K562 (cell line): ENCODE measurements around the gene CRABP1. TPM values are rescaled to one million over a fixed set of nuclear protein-coding genes. Genes with fewer than 3 reads are reported as not detected.
A peak's percentile ranks its signal among the peaks of the same experiment; 100 is the strongest.

Experiments used
- BMI1 ChIP-seq: fragments of 150-350 bp; IDR thresholded peaks from 2 replicates; pipeline ENCODE4 v1.6.1; 2014; ENCODE audit warnings: low read length
- BRCA1 ChIP-seq, 2 experiments: fragments of 450-650 bp in 1 of 2; sonication (generic) in 1 of 2; formaldehyde crosslinking in 1 of 2; IDR thresholded peaks; 2 replicates each; pipeline versions ENCODE4 v1.5.0 to v1.6.1; 2017 to 2020; ENCODE audit warnings: mild to moderate bottlenecking in 1 of 2, missing genetic modification reagents in 1 of 2
- CBX3 ChIP-seq, 2 experiments: IDR thresholded peaks; 1 replicate in 1 of 2; 2 replicates in 1 of 2; pipeline ENCODE4 v1.6.1; 2012; ENCODE audit warnings: inconsistent platforms in 2 of 2, low read length in 2 of 2, borderline replicate concordance in 1 of 2, control low read depth in 1 of 2
- MTA3 ChIP-seq: fragments of 450-650 bp; formaldehyde crosslinking; IDR thresholded peaks from 2 replicates; pipeline ENCODE4 v1.6.1; 2017; ENCODE audit warnings: mild to moderate bottlenecking, borderline replicate concordance
- POLR2AphosphoS2 ChIP-seq: IDR thresholded peaks from 2 replicates; pipeline ENCODE4 v1.6.1; 2012; ENCODE audit warnings: low read length, improper control_type of control experiment
- THRAP3 ChIP-seq: fragments of 450-650 bp; IDR thresholded peaks from 2 replicates; pipeline ENCODE4 v1.6.1; 2016; ENCODE audit warnings: mild to moderate bottlenecking, inconsistent platforms, borderline replicate concordance
- ZBTB34 ChIP-seq: fragments of 250-450 bp; sonication (Bioruptor Pico); IDR thresholded peaks from 2 replicates; pipeline ENCODE4 v1.8.0; 2021; ENCODE audit warnings: mild to moderate bottlenecking, moderate library complexity
- ZBTB40 ChIP-seq, 2 experiments: fragments of 450-650 bp in 1 of 2; sonication (generic) in 1 of 2; formaldehyde crosslinking in 1 of 2; IDR thresholded peaks; 2 replicates each; pipeline versions ENCODE4 v1.7.1 to v1.9.0; 2016 to 2022; ENCODE audit warnings: inconsistent platforms in 1 of 2, mild to moderate bottlenecking in 1 of 2, missing genetic modification reagents in 1 of 2
- ZKSCAN1 ChIP-seq: fragments of 150-350 bp; IDR thresholded peaks from 2 replicates; pipeline ENCODE4 v1.6.1; 2016; ENCODE audit warnings: low read depth, low read length
- ZNF212 ChIP-seq: fragments of 450-650 bp; formaldehyde crosslinking; IDR thresholded peaks from 2 replicates; pipeline ENCODE4 v1.4.0; 2020; ENCODE audit warnings: mild to moderate bottlenecking
- ZNF282 ChIP-seq: sonication (generic); formaldehyde crosslinking; IDR thresholded peaks from 2 replicates; pipeline ENCODE4 v1.8.1; 2023; ENCODE audit warnings: missing genetic modification reagents
- ZNF445 ChIP-seq: fragments of 250-450 bp; sonication (Bioruptor Pico); IDR thresholded peaks from 2 replicates; pipeline ENCODE4 v1.4.0; 2020; ENCODE audit warnings: low read depth, mild to moderate bottlenecking, moderate library complexity
- polyA plus RNA-seq, 8 experiments: library from polyadenylated mRNA; depleted of rRNA in 4 of 8; stranded (reverse) in 5 of 8; unstranded in 3 of 8; fragments of >200 nt; fragmentation: Nextera tagmentation in 2 of 8; fragmentation: Illumina TruSeq in 1 of 8; extraction: Ambion mirVana in 2 of 8; extraction: Trizol in 1 of 8; gene quantifications; 2 replicates each; pipeline versions ENCODE4 v1.2.1 to v1.2.3, GENCODE V29; 2011 to 2014; ENCODE audit warnings: inconsistent platforms in 1 of 8, missing spikeins in 1 of 8
- total RNA-seq, 7 experiments: library from RNA; depleted of rRNA in 6 of 7; stranded (reverse); fragments of >200 nt in 6 of 7; fragmentation: Illumina TruSeq in 2 of 7; extraction: Trizol in 2 of 7; gene quantifications; 2 replicates each; pipeline versions ENCODE4 v1.2.1 to v1.2.3, GENCODE V29; 2011 to 2021; ENCODE audit warnings: low replicate concordance in 1 of 7

CRABP1 gene
- total and polyA plus RNA-seq, 9 of the 15 experiments (the other 6 are each of a cell fraction or from before 2014, with no cell fraction given) = 0.60 TPM; not detected in 8

- TF ChIP-seq ZBTB40 (IDR thresholded peaks at IDR 0.05) (peak; percentile 90), ZBTB40 (CRISPR knock-in tag; IDR thresholded peaks at IDR 0.05) (no peak), ZKSCAN1 (0 out of 2 replicates have a peak, but pooled peaks have one; percentile 15), POLR2AphosphoS2 (no peak), ZBTB34 (CRISPR knock-in tag) (no peak), BMI1 (no peak), ZNF212 (CRISPR knock-in tag) (no peak), MTA3 (0 out of 2 replicates have a peak, but pooled peaks have one; percentile 32), ZNF282 (CRISPR knock-in tag) (no peak), BRCA1 (IDR thresholded peaks at IDR 0.05) (no peak), BRCA1 (CRISPR knock-in tag; IDR thresholded peaks at IDR 0.05) (no peak), CBX3 (IDR thresholded peaks at IDR 0.05; ENCODE audit: borderline replicate concordance in 1 of 2, low read length in 2 of 2) (peak in 1 of 2 experiments; percentile 28; a peak in 1 of 3 replicates), THRAP3 (no peak), ZNF445 (no peak)
Measured at GRCh38 chr15:78299101-78299930, 40.8 kb upstream of the CRABP1 start, which contains the start of gene SKIC8 (continued).
